Spinal cord (tissue), 10 donors: ENCODE results near the gene UBE2J2. TPM values are rescaled to one million over a fixed set of nuclear protein-coding genes. Genes with fewer than 3 reads are reported as not detected.

Source experiments
- DNase-seq, 6 donors: peaks; one replicate each; pipeline versions ENCODE4 v3.0.0 to v3.0.0-alpha.2; 2013 to 2015; ENCODE audit warnings: low spot score in 6 of 6, low read depth in 4 of 6
- H3K27ac ChIP-seq: one replicate; pipeline ENCODE4 v1.5.1; 2013; ENCODE audit warnings: low read depth, low read length, control low read depth
- H3K27me3 ChIP-seq: one replicate; pipeline ENCODE4 v1.6.1; 2013; ENCODE audit warnings: low read length; ENCODE audit not compliant: control insufficient read depth, insufficient read depth
- H3K36me3 ChIP-seq: one replicate; pipeline ENCODE4 v1.6.1; 2013; ENCODE audit warnings: low read length; ENCODE audit not compliant: control insufficient read depth, insufficient read depth
- H3K4me1 ChIP-seq: one replicate; pipeline ENCODE4 v1.6.1; 2013; ENCODE audit warnings: low read length; ENCODE audit not compliant: control insufficient read depth, insufficient read depth
- H3K4me3 ChIP-seq: one replicate; pipeline ENCODE4 v1.5.1; 2013; ENCODE audit warnings: low read depth, low read length, control low read depth
- H3K9me3 ChIP-seq: one replicate; pipeline ENCODE4 v1.6.1; 2013; ENCODE audit warnings: low read length; ENCODE audit not compliant: control insufficient read depth, insufficient read depth
- WGBS: methylation state at CpG from one replicate; pipeline ENCODE4 v1.1.5; 2013; ENCODE audit warnings: missing lambda C conversion rate; ENCODE audit not compliant: insufficient coverage; 5-methylcytosine and 5-hydroxymethylcytosine counted together
- polyA plus RNA-seq, 2 donors: library from polyadenylated mRNA; unstranded; fragments of 120-200 nt; gene quantifications; one replicate each; pipeline ENCODE4 v1.2.1, GENCODE V29; 2013; ENCODE audit not compliant: insufficient read length in 2 of 2
- total RNA-seq, 2 donors: library from RNA; depleted of rRNA in 1 of 2; stranded (reverse); fragments of 120-200 nt in 1 of 2; fragments of >200 nt in 1 of 2; gene quantifications; one replicate each; pipeline versions ENCODE4 v1.2.3 to v1.2.4, GENCODE V29; 2013 to 2014
- donor health status: healthy.

The UBE2J2 gene
- total and polyA plus RNA-seq, 4 donors: 26.4 to 82.9 (median 54.0) TPM

- Histone ChIP-seq H3K9me3 (no peaks in the 10 kb centered on the region), H3K27me3 (no peaks in the 10 kb centered on the region), H3K4me1 (peaks cover 44% of the 10 kb centered on the region), H3K27ac (no peak overlapping the region), H3K36me3 (peaks cover 50% of the 10 kb centered on the region), H3K4me3 (peak overlapping the region; percentile 78)
- 52% methylated on average over 43 of the region's 43 CpGs for WGBS
- no peak for DNase-seq
These were observed 1.1 kb downstream of the UBE2J2 start for GRCh38 chr1:1272341-1273208.

DNA sequence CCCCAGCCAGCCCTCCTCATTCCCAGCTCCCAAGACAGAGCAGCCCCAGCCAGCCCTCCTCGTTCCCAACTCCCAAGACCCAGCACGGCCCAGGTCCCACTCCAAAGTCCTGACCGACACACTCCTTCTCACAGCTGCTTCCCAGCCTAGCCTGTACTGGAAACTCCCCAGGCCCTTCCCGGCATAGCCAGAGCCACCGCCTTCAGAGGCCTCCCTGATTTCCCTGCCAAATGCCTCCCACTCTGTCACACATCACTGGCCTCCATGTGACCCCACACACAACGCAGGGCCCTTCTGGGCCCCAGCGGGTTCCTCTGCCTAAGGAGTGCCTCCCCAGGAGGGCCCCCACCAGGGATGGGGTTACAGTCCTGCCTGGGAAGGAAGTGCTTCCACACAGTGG is 2.8 kb downstream of the UBE2J2 start:
- Histone ChIP-seq H3K27ac (no peak overlapping the region), H3K36me3 (peaks cover 65% of the 10 kb centered on the region), H3K4me1 (peaks cover 44% of the 10 kb centered on the region), H3K9me3 (no peaks in the 10 kb centered on the region), H3K4me3 (no peak overlapping the region), H3K27me3 (no peaks in the 10 kb centered on the region)
- DNase-seq: no peak
- WGBS: 95% methylated on average over 7 of the region's 7 CpGs

- no peaks in the 10 kb centered on the region for H3K27me3 ChIP-seq
- H3K9me3 ChIP-seq: no peaks in the 10 kb centered on the region
- no peak for DNase-seq
- H3K4me1 ChIP-seq: peaks cover 29% of the 10 kb centered on the region
- no peak overlapping the region for H3K27ac ChIP-seq
- no peak overlapping the region for H3K4me3 ChIP-seq
- 95% methylated on average over 11 of the region's 13 CpGs for WGBS
- peaks cover 83% of the 10 kb centered on the region for H3K36me3 ChIP-seq
These were observed 5.4 kb downstream of the UBE2J2 start for GRCh38 chr1:1268284-1268682.

DNA sequence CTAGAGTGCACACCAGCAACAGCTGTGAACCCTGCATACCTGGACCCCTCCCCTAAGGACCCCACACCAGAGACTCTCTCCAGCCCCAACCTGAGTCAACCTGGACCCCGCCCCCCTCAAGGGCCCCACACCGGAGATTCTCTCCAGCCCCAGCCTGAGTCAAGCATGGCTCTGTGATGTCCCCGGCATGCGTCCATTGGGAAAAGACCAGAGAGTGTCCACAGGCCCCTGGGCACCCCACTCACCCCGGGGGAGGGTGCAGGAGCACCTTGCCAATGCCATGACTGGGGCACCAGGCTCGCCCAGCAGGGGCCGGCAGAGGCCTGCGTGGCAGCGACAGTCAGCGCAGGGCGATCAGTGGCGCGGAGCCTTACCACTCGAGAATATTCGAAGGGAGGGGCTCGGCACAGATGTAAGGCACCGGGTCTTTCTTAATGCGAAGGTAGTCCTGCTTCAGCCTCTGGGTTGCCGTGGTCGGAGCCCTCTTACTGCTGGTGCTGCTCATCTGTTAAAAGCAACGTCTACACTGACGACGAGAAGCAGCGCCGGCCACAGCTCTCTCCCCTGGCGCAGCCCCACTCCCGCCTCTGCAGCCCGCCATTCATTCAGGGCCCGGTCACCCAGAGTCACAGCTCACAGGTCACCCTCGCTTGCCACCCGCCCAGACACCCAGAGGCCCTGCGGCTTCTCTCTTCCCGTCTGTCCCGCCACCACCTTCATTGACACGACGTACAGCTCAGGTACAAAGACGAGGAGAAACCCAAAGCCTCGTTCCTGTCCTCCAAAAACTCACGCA is 6.0 kb downstream of the UBE2J2 start:
- Histone ChIP-seq H3K36me3 (peaks cover 84% of the 10 kb centered on the region), H3K27me3 (no peaks in the 10 kb centered on the region), H3K4me1 (peaks cover 24% of the 10 kb centered on the region), H3K4me3 (no peak overlapping the region), H3K27ac (no peak overlapping the region), H3K9me3 (no peaks in the 10 kb centered on the region)
- 94% methylated on average over 39 of the region's 39 CpGs for WGBS
- no peak for DNase-seq

DNA sequence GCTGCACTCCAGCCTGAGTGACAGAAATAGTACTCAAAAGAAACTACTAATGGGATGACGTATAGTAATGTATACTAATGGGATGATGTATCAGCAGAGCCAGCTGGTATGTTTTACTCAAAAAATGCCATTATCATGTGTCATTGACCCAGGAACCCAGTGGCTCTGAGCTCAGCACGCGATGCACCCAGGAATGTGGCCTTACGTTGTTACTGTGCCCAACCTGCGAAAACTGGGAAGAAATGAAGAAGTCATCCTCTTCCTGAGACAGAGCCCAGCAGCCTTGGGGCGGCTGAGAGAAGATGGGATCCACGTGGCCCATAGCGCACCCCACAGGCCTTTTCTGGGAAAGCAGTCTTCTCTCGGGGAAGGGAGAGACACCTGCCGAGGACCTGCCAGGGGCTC is 8.8 kb downstream of the UBE2J2 start:
- 88% methylated on average over 5 of the region's 10 CpGs for WGBS
- peaks cover 7% of the 10 kb centered on the region for H3K4me1 ChIP-seq
- H3K4me3 ChIP-seq: no peak overlapping the region
- H3K9me3 ChIP-seq: no peaks in the 10 kb centered on the region
- H3K36me3 ChIP-seq: peaks cover 87% of the 10 kb centered on the region
- no peak overlapping the region for H3K27ac ChIP-seq
- no peak for DNase-seq
- H3K27me3 ChIP-seq: no peaks in the 10 kb centered on the region

DNA sequence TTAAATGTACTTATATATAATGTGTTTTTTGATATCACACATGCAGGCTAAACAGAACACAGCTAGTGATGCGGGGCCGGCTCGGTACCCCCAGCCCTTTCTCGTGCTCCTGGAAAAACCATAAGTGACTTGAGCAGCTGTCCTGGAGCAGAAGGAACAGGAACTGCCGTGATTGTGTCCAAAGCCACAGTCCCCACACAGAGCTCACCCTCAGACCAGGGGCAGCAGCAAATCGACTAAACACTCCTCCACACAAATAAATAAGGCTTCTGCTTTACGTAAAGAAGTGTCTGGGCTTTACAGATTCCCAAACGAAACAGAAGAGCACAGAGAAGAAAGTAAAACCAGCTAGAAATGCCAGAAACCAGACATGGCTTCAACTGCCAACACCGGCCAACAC is 9.6 kb downstream of the UBE2J2 start:
- Histone ChIP-seq H3K4me3 (no peak overlapping the region), H3K36me3 (peaks cover 94% of the 10 kb centered on the region), H3K27ac (no peak overlapping the region), H3K9me3 (no peaks in the 10 kb centered on the region), H3K4me1 (peaks cover 7% of the 10 kb centered on the region), H3K27me3 (no peaks in the 10 kb centered on the region)
- no peak for DNase-seq
- 95% methylated on average over 9 of the region's 9 CpGs for WGBS

- 97% methylated on average over 6 of the region's 8 CpGs for WGBS
- Histone ChIP-seq H3K27me3 (no peaks in the 10 kb centered on the region), H3K4me3 (no peak overlapping the region), H3K9me3 (no peaks in the 10 kb centered on the region), H3K27ac (no peak overlapping the region), H3K36me3 (peaks cover 94% of the 10 kb centered on the region), H3K4me1 (peaks cover 7% of the 10 kb centered on the region)
- DNase-seq: no peak
These were observed 10.9 kb downstream of the UBE2J2 start for GRCh38 chr1:1262758-1263157.

GRCh38 chr1:1262071-1262470 is 11.6 kb downstream of the UBE2J2 start:
- H3K36me3 ChIP-seq: peaks cover 93% of the 10 kb centered on the region
- DNase-seq: no peak
- WGBS: 97% methylated on average over 17 of the region's 17 CpGs
- H3K27me3 ChIP-seq: no peaks in the 10 kb centered on the region
- H3K9me3 ChIP-seq: no peaks in the 10 kb centered on the region
- H3K4me1 ChIP-seq: peaks cover 7% of the 10 kb centered on the region
- H3K4me3 ChIP-seq: no peak overlapping the region
- no peak overlapping the region for H3K27ac ChIP-seq

- Histone ChIP-seq H3K27ac (no peak overlapping the region), H3K27me3 (no peaks in the 10 kb centered on the region), H3K4me1 (peaks cover 7% of the 10 kb centered on the region), H3K36me3 (peaks cover 96% of the 10 kb centered on the region), H3K9me3 (no peaks in the 10 kb centered on the region), H3K4me3 (no peak overlapping the region)
- WGBS: 87% methylated on average over 14 of the region's 16 CpGs
- no peak for DNase-seq
These were observed 12.7 kb downstream of the UBE2J2 start for GRCh38 chr1:1260843-1261560.
